Neural cell (in vitro differentiated cells): ENCODE results near the gene YKT6. TPM values are rescaled to one million over a fixed set of nuclear protein-coding genes. Genes with fewer than 3 reads are reported as not detected.
A peak's percentile ranks its signal among the peaks of the same experiment; 100 is the strongest.

Experiments
- H2AFZ ChIP-seq: fragments of 200-600, 300-800 bp; sonication (generic), shearing (Covaris generic); 2 replicates; pipeline ENCODE4 v1.6.0; 2014; ENCODE audit warnings: low read depth, mild to moderate bottlenecking, antibody characterized with exemption, low read length, moderate library complexity
- H3F3A ChIP-seq: fragments of 200-600 bp; shearing (Covaris generic); 2 replicates; pipeline ENCODE4 v1.6.1; 2016; ENCODE audit warnings: mild to moderate bottlenecking, moderate library complexity, mixed read lengths, antibody characterized with exemption, low read length; ENCODE audit not compliant: insufficient read depth, poor library complexity, severe bottlenecking
- H3K27ac ChIP-seq: fragments of 200-600, 300-800 bp; sonication (generic), shearing (Covaris generic); 2 replicates; pipeline ENCODE4 v1.5.1; 2014; ENCODE audit warnings: mild to moderate bottlenecking, low read length, moderate library complexity
- H3K27me3 ChIP-seq: fragments of 300-800, 200-600 bp; sonication (generic), shearing (Covaris generic); 2 replicates; pipeline ENCODE4 v1.6.0; 2014; ENCODE audit warnings: mild to moderate bottlenecking, low read depth, low read length, moderate library complexity; ENCODE audit not compliant: insufficient read depth
- H3K36me3 ChIP-seq: fragments of 300-800, 200-600 bp; sonication (generic), shearing (Covaris generic); 2 replicates; pipeline ENCODE4 v1.5.1; 2014; ENCODE audit warnings: mild to moderate bottlenecking, antibody characterized with exemption, low read length, moderate library complexity; ENCODE audit not compliant: insufficient read depth
- H3K4me2 ChIP-seq: fragments of 300-800, 200-600 bp; sonication (generic), shearing (Covaris generic); 2 replicates; pipeline ENCODE4 v1.6.0; 2014; ENCODE audit warnings: mild to moderate bottlenecking, low read length
- H3K4me3 ChIP-seq: fragments of 300-800, 200-600 bp; sonication (generic), shearing (Covaris generic); 2 replicates; pipeline ENCODE4 v1.5.1; 2014; ENCODE audit warnings: mild to moderate bottlenecking, low read length, moderate library complexity
- H3K79me2 ChIP-seq: fragments of 200-600 bp; shearing (Covaris generic); replicated peaks from 2 replicates; pipeline ENCODE4 v1.6.0; 2014; ENCODE audit warnings: mild to moderate bottlenecking, low read length, moderate library complexity; ENCODE audit not compliant: insufficient read depth
- H3K9ac ChIP-seq: fragments of 300-800, 200-600 bp; sonication (generic), shearing (Covaris generic); 2 replicates; pipeline ENCODE4 v1.6.1; 2016; ENCODE audit warnings: mild to moderate bottlenecking, low read length, mixed read lengths
- H3K9me2 ChIP-seq: fragments of 200-600 bp; shearing (Covaris generic); 2 replicates; pipeline ENCODE4 v1.6.1; 2016; ENCODE audit warnings: mild to moderate bottlenecking, low read length, mixed read lengths; ENCODE audit not compliant: insufficient read depth
- H3K9me3 ChIP-seq: fragments of 200-600, 300-800 bp; sonication (generic), shearing (Covaris generic); 2 replicates; pipeline ENCODE4 v1.6.1; 2016; ENCODE audit warnings: mild to moderate bottlenecking, mixed run types, low read length, moderate library complexity, mixed read lengths
- H4K20me1 ChIP-seq: fragments of 200-600 bp; shearing (Covaris generic); 2 replicates; pipeline ENCODE4 v1.6.1; 2016; ENCODE audit warnings: mild to moderate bottlenecking, mixed run types; ENCODE audit not compliant: insufficient read depth
- EP300 ChIP-seq: fragments of 450-650 bp; conservative IDR thresholded peaks from 2 replicates; pipeline ENCODE4 v1.6.1; 2014; ENCODE audit warnings: antibody characterized with exemption, mild to moderate bottlenecking, moderate library complexity; ENCODE audit not compliant: poor library complexity, severe bottlenecking
- EZH2 ChIP-seq: fragments of 200-600, 300-800 bp; shearing (Covaris generic), sonication (generic); IDR thresholded peaks from 2 replicates; pipeline ENCODE4 v1.6.1; 2014; ENCODE audit warnings: antibody characterized with exemption, low read length, borderline replicate concordance, mild to moderate bottlenecking; ENCODE audit not compliant: insufficient read depth, poor library complexity, severe bottlenecking
- MXI1 ChIP-seq: fragments of 450-650 bp; conservative IDR thresholded peaks from 2 replicates; pipeline ENCODE4 v1.6.1; 2014; ENCODE audit warnings: antibody characterized with exemption, mild to moderate bottlenecking; ENCODE audit not compliant: poor library complexity, severe bottlenecking
- POLR2AphosphoS5 ChIP-seq: IDR thresholded peaks from 2 replicates; pipeline ENCODE4 v1.6.1; 2012
- RAD21 ChIP-seq: fragments of 450-650 bp; conservative IDR thresholded peaks from 2 replicates; pipeline ENCODE4 v1.6.1; 2014; ENCODE audit warnings: antibody characterized with exemption, mild to moderate bottlenecking, moderate library complexity
- SMC3 ChIP-seq: fragments of 450-650 bp; conservative IDR thresholded peaks from 2 replicates; pipeline ENCODE4 v1.6.1; 2014; ENCODE audit warnings: antibody characterized with exemption, mild to moderate bottlenecking, moderate library complexity; ENCODE audit not compliant: poor library complexity
- TAF1 ChIP-seq: IDR thresholded peaks from 2 replicates; pipeline ENCODE4 v1.6.1; 2012; ENCODE audit warnings: low read depth
- polyA plus RNA-seq: library from polyadenylated mRNA; depleted of rRNA; stranded (reverse); fragments of >200 nt; gene quantifications from 2 replicates; pipeline ENCODE4 v1.2.3, GENCODE V29; 2014
- TF ChIP-seq, protein P1 (sequence below): IDR thresholded peaks from 2 replicates; pipeline ENCODE4 v1.6.1; 2012; ENCODE audit warnings: borderline replicate concordance
- TF ChIP-seq, protein P2 (sequence below): fragments of 450-650 bp; IDR thresholded peaks from 2 replicates; pipeline ENCODE4 v1.5.1; 2014; ENCODE audit warnings: antibody characterized with exemption, mild to moderate bottlenecking, moderate library complexity; ENCODE audit not compliant: poor library complexity, severe bottlenecking

The YKT6 gene
- polyA plus RNA-seq, 1 donor from 2014 or later = 93.4 TPM

DNA sequence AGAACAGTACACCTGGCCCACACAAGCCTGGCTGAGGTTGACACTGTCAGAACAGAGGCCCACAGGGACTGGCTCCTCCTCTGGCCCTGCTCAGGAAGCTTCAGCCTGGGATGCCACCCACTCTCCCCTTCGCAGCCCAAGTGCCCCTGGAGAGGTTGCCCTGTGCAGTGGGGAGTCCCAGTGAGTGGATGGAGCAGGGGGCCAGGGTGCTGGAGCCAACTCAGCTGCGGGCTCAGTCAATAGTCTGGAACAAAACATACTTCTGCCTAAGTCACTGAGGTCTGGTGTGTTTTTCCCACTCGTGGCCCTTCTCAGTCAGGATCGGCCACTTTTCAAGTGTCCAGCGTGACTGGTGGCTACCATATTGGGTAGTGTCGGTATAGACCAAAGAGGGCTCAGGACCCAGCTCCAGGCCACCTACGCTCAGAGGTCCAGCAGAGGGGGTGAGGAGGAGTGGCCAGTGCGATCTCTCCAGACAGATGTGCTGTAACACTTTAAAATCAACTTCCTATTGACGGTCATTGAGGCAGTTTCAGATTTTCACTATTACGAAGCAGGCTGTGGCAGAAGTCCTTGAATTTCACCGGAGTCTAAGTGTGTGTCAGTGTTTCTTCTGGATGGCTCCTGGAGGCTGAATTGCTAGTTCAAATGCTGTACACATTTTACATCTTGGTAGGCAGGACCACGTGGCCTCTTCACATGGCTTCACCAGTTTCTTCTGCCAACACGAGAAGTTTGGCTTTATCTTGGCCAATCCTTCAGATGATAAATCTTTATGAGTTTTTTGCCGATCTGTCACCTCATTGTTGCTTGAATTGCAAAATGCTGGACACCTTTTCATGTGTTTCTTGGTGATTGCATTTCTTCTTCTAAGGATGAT is 10.5 kb upstream of the YKT6 start:
- no peak overlapping the region for H3K4me2 ChIP-seq
- H4K20me1 ChIP-seq = no peaks in the 10 kb centered on the region
- no peaks in the 10 kb centered on the region for H3K9me3 ChIP-seq
- TF ChIP-seq EZH2 (no peak), RAD21 (no peak), EP300 (no peak), POLR2AphosphoS5 (no peak), TAF1 (no peak), MXI1 (no peak), SMC3 (no peak)
- TF ChIP-seq, protein P1, sequence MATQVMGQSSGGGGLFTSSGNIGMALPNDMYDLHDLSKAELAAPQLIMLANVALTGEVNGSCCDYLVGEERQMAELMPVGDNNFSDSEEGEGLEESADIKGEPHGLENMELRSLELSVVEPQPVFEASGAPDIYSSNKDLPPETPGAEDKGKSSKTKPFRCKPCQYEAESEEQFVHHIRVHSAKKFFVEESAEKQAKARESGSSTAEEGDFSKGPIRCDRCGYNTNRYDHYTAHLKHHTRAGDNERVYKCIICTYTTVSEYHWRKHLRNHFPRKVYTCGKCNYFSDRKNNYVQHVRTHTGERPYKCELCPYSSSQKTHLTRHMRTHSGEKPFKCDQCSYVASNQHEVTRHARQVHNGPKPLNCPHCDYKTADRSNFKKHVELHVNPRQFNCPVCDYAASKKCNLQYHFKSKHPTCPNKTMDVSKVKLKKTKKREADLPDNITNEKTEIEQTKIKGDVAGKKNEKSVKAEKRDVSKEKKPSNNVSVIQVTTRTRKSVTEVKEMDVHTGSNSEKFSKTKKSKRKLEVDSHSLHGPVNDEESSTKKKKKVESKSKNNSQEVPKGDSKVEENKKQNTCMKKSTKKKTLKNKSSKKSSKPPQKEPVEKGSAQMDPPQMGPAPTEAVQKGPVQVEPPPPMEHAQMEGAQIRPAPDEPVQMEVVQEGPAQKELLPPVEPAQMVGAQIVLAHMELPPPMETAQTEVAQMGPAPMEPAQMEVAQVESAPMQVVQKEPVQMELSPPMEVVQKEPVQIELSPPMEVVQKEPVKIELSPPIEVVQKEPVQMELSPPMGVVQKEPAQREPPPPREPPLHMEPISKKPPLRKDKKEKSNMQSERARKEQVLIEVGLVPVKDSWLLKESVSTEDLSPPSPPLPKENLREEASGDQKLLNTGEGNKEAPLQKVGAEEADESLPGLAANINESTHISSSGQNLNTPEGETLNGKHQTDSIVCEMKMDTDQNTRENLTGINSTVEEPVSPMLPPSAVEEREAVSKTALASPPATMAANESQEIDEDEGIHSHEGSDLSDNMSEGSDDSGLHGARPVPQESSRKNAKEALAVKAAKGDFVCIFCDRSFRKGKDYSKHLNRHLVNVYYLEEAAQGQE = no peak
- TF ChIP-seq, protein P2, sequence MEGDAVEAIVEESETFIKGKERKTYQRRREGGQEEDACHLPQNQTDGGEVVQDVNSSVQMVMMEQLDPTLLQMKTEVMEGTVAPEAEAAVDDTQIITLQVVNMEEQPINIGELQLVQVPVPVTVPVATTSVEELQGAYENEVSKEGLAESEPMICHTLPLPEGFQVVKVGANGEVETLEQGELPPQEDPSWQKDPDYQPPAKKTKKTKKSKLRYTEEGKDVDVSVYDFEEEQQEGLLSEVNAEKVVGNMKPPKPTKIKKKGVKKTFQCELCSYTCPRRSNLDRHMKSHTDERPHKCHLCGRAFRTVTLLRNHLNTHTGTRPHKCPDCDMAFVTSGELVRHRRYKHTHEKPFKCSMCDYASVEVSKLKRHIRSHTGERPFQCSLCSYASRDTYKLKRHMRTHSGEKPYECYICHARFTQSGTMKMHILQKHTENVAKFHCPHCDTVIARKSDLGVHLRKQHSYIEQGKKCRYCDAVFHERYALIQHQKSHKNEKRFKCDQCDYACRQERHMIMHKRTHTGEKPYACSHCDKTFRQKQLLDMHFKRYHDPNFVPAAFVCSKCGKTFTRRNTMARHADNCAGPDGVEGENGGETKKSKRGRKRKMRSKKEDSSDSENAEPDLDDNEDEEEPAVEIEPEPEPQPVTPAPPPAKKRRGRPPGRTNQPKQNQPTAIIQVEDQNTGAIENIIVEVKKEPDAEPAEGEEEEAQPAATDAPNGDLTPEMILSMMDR = no peak
- H3K79me2 ChIP-seq = no peaks in the 10 kb centered on the region
- H3F3A ChIP-seq = no peaks in the 10 kb centered on the region
- H3K9ac ChIP-seq = peak overlapping the region; percentile 44
- no peaks in the 10 kb centered on the region for H3K27me3 ChIP-seq
- H3K9me2 ChIP-seq = no peaks in the 10 kb centered on the region
- no peaks in the 10 kb centered on the region for H3K36me3 ChIP-seq
- peak overlapping the region; percentile 44 for H3K4me3 ChIP-seq
- no peak overlapping the region for H2AFZ ChIP-seq
- peak overlapping the region; percentile 81 for H3K27ac ChIP-seq

DNA sequence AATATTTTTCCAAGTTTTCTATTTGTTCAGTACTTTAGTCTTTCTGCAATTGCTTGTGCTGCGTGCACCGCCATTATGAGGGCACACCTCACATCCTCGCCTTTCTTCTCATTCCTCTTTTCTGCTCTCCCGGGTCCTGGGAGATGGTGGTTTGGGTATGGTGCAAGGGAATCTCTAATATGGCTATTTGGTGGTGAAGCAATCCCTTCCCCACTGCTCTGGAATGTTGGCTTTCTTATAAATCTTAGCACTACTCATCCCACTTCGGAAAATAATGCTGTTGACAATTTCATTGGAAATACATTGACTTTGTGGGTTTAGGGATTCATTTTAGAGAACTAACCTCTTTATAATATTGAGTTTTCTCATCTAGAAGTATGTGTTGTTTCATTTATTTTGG is 9.6 kb upstream of the YKT6 start:
- no peaks in the 10 kb centered on the region for H3F3A ChIP-seq
- H3K27ac ChIP-seq = no peak overlapping the region
- H3K9me3 ChIP-seq = no peaks in the 10 kb centered on the region
- H4K20me1 ChIP-seq = no peaks in the 10 kb centered on the region
- H2AFZ ChIP-seq = no peak overlapping the region
- H3K79me2 ChIP-seq = no peaks in the 10 kb centered on the region
- no peak overlapping the region for H3K9ac ChIP-seq
- H3K27me3 ChIP-seq = no peaks in the 10 kb centered on the region
- no peaks in the 10 kb centered on the region for H3K9me2 ChIP-seq
- no peak overlapping the region for H3K4me3 ChIP-seq
- H3K4me2 ChIP-seq = no peak overlapping the region
- TF ChIP-seq POLR2AphosphoS5 = no peak
- no peak for TF ChIP-seq SMC3
- no peak for TF ChIP-seq MXI1
- TF ChIP-seq RAD21 = no peak
- no peak for TF ChIP-seq EP300
- no peaks in the 10 kb centered on the region for H3K36me3 ChIP-seq
